H1 (cell line): Measurements from ENCODE around the gene PCGF3.

Experiments
- CHD2 ChIP-seq: IDR thresholded peaks from 2 replicates; pipeline ENCODE4 v1.6.1; 2012; ENCODE audit warnings: low read length, improper control_type of control experiment
- EZH2 ChIP-seq: fragments of 200-600 bp; sonication (generic); IDR thresholded peaks from 2 replicates; pipeline ENCODE4 v1.7.1; 2012; ENCODE audit warnings: low read depth, mild to moderate bottlenecking, moderate library complexity, low read length, inconsistent platforms; ENCODE audit not compliant: severe bottlenecking
- JUN ChIP-seq: IDR thresholded peaks from 2 replicates; pipeline ENCODE4 v1.6.1; 2011; ENCODE audit warnings: low read depth, mild to moderate bottlenecking, improper control_type of control experiment, low read length

GRCh38 chr4:721261-722168 is 15.9 kb downstream of the PCGF3 start:
- TF ChIP-seq EZH2 (no peak), CHD2 (no peak), JUN (no peak)
